ENCODE measurements around the gene UNC119. TPM values are rescaled to one million over a fixed set of nuclear protein-coding genes. Genes with fewer than 3 reads are reported as not detected.

The UNC119 gene
- total RNA-seq, 2 donors from 2014 or later, result 31.4 to 39.8 TPM

GRCh38 chr17:28499364-28499664 is 53.1 kb downstream of the UNC119 start:
- Histone ChIP-seq H3K27me3 (no peaks in the 10 kb centered on the region), H3K9me3 (no peaks in the 10 kb centered on the region), H3K4me3 (no peak overlapping the region), H3K36me3 (no peaks in the 10 kb centered on the region), H3K4me1 (no peaks in the 10 kb centered on the region), H3K9ac (ENCODE audit: low read depth in 2 of 2, low read length in 2 of 2) (no peak overlapping the region), H3K27ac (peak overlapping the region; percentile 36)
- no peak for TF ChIP-seq CTCF (IDR thresholded peaks at IDR 0.05)
- intact Hi-C loops (cut with DNase I), result loop anchor here (5.0 kb wide), 1 partner anchor 113 kb away; the partner anchor contains the start of gene RSKR
- peak; percentile 81 for DNase-seq

GRCh38 chr17:28498652-28499363 is 53.6 kb downstream of the UNC119 start:
- Histone ChIP-seq H3K9me3 (no peaks in the 10 kb centered on the region), H3K4me1 (no peaks in the 10 kb centered on the region), H3K9ac (ENCODE audit: low read depth in 2 of 2, low read length in 2 of 2) (no peak overlapping the region), H3K27me3 (no peaks in the 10 kb centered on the region), H3K27ac (peak overlapping the region; percentile 36), H3K4me3 (no peak overlapping the region), H3K36me3 (no peaks in the 10 kb centered on the region)
- no peak for DNase-seq
- no peak for TF ChIP-seq CTCF (IDR thresholded peaks at IDR 0.05)
- intact Hi-C loops (cut with DNase I), result loop anchor here (5.0 kb wide), 1 partner anchor 113 kb away; the partner anchor contains the start of gene RSKR

GRCh38 chr17:28497931-28498330 is 54.5 kb downstream of the UNC119 start:
- Histone ChIP-seq H3K27me3 (no peaks in the 10 kb centered on the region), H3K36me3 (no peaks in the 10 kb centered on the region), H3K4me3 (no peak overlapping the region), H3K9ac (ENCODE audit: low read depth in 2 of 2, low read length in 2 of 2) (no peak overlapping the region), H3K9me3 (no peaks in the 10 kb centered on the region), H3K27ac (no peak overlapping the region), H3K4me1 (no peaks in the 10 kb centered on the region)
- no peak for DNase-seq
- no peak for TF ChIP-seq CTCF (IDR thresholded peaks at IDR 0.05)
- intact Hi-C loops (cut with DNase I), result loop anchor here (5.0 kb wide), 1 partner anchor 114 kb away; the partner anchor contains the start of gene RSKR

Other genes starting within 250 kb of the UNC119 start
- 10 to 100 TPM; 37.2 to 38.5 TPM for gene TMEM97, start 233.4 kb downstream of the UNC119 start, total RNA-seq
- gene IFT20, start 217.2 kb downstream of the UNC119 start, total RNA-seq, result 10 to 100 TPM; 30.9 to 31.5 TPM
- 10 to 100 TPM; 29.6 to 39.8 TPM for gene TNFAIP1, start 216.9 kb downstream of the UNC119 start, total RNA-seq
- 100 to 1,000 TPM in 1 of 2 donors, 10 to 100 TPM in 1; 80.3 to 132 TPM for gene POLDIP2, start 195.1 kb downstream of the UNC119 start, total RNA-seq
- gene SEBOX, start 187.4 kb downstream of the UNC119 start, total RNA-seq, result not detected
- gene VTN, start 182.3 kb downstream of the UNC119 start, total RNA-seq, result 1 to 10 TPM in 1 of 2 donors, not detected in 1; 1.8 TPM
- 10 to 100 TPM in 1 of 2 donors, 1 to 10 TPM in 1; 7.7 to 10.8 TPM for gene SARM1, start 180.9 kb downstream of the UNC119 start, total RNA-seq
- 1 to 10 TPM; 4.3 to 5.4 TPM for gene SLC46A1, start 146.4 kb downstream of the UNC119 start, total RNA-seq
- 10 to 100 TPM; 24.7 to 40.5 TPM for gene SLC13A2, start 79.0 kb downstream of the UNC119 start, total RNA-seq
- under 1 TPM in 1 of 2 donors, not detected in 1; 0.32 TPM for gene FOXN1, start 46.3 kb downstream of the UNC119 start, total RNA-seq
- gene PIGS, start 18.9 kb upstream of the UNC119 start, total RNA-seq, result 10 to 100 TPM; 71.9 to 82.7 TPM
- gene ALDOC, start 24.3 kb upstream of the UNC119 start, total RNA-seq, result 100 to 1,000 TPM in 1 of 2 donors, 10 to 100 TPM in 1; 14.4 to 111 TPM
- gene SPAG5, start 46.4 kb upstream of the UNC119 start, total RNA-seq, result 10 to 100 TPM; 25.6 to 81.8 TPM
- gene RSKR, start 61.6 kb upstream of the UNC119 start, total RNA-seq, result 10 to 100 TPM in 1 of 2 donors, 1 to 10 TPM in 1; 3.2 to 16.2 TPM
- gene BLTP2, start 92.5 kb upstream of the UNC119 start, total RNA-seq, result 100 to 1,000 TPM; 114 to 202 TPM
- gene SDF2, start 109.3 kb upstream of the UNC119 start, total RNA-seq, result 10 to 100 TPM; 50.7 to 56.4 TPM
- 10 to 100 TPM; 40.1 to 47.1 TPM for gene SUPT6H, start 109.6 kb upstream of the UNC119 start, total RNA-seq
- 1 to 10 TPM; 1.0 to 2.5 TPM for gene PROCA1, start 159.3 kb upstream of the UNC119 start, total RNA-seq
- gene RAB34, start 165.2 kb upstream of the UNC119 start, total RNA-seq, result 10 to 100 TPM in 1 of 2 donors, 1 to 10 TPM in 1; 6.2 to 14.0 TPM
- gene RPL23A, start 167.4 kb upstream of the UNC119 start, total RNA-seq, result 1,000 to 10,000 TPM; 1,201 to 1,388 TPM
- 10 to 100 TPM in 1 of 2 donors, 1 to 10 TPM in 1; 5.7 to 20.4 TPM for gene TLCD1, start 173.6 kb upstream of the UNC119 start, total RNA-seq
- gene NEK8, start 176.2 kb upstream of the UNC119 start, total RNA-seq, result 1 to 10 TPM; 3.0 to 6.7 TPM
- 100 to 1,000 TPM in 1 of 2 donors, 10 to 100 TPM in 1; 92.1 to 128 TPM for gene TRAF4, start 191.4 kb upstream of the UNC119 start, total RNA-seq

All from colonic mucosa (tissue), 4 donors.